ENCODE measurements around the gene MAN1A1. TPM values are rescaled to one million over a fixed set of nuclear protein-coding genes. Genes with fewer than 3 reads are reported as not detected.

Gene MAN1A1
- total and polyA plus RNA-seq, 2 experiments from 2014 or later: 2.0 to 8.7 TPM

DNA sequence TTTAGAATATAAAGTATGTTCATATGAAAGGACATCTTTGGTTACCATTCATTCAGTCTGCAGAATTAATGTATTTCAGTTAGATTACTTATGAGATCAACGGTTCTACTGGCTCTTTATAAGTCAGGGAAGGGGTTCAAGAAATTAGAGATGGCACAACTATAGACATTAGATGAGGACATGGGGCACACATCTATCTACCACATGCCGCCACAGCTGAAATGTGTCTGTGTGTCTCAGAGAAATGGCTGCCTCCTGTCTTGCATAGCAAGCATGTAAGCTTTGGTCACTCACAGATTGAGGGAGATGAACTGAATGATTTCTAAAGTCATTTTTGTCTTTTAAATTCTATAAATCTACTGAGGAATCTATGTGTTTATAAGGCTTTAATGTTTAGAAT, 142.2 kb downstream of the MAN1A1 start (continued):
- TF ChIP-seq, protein P1, sequence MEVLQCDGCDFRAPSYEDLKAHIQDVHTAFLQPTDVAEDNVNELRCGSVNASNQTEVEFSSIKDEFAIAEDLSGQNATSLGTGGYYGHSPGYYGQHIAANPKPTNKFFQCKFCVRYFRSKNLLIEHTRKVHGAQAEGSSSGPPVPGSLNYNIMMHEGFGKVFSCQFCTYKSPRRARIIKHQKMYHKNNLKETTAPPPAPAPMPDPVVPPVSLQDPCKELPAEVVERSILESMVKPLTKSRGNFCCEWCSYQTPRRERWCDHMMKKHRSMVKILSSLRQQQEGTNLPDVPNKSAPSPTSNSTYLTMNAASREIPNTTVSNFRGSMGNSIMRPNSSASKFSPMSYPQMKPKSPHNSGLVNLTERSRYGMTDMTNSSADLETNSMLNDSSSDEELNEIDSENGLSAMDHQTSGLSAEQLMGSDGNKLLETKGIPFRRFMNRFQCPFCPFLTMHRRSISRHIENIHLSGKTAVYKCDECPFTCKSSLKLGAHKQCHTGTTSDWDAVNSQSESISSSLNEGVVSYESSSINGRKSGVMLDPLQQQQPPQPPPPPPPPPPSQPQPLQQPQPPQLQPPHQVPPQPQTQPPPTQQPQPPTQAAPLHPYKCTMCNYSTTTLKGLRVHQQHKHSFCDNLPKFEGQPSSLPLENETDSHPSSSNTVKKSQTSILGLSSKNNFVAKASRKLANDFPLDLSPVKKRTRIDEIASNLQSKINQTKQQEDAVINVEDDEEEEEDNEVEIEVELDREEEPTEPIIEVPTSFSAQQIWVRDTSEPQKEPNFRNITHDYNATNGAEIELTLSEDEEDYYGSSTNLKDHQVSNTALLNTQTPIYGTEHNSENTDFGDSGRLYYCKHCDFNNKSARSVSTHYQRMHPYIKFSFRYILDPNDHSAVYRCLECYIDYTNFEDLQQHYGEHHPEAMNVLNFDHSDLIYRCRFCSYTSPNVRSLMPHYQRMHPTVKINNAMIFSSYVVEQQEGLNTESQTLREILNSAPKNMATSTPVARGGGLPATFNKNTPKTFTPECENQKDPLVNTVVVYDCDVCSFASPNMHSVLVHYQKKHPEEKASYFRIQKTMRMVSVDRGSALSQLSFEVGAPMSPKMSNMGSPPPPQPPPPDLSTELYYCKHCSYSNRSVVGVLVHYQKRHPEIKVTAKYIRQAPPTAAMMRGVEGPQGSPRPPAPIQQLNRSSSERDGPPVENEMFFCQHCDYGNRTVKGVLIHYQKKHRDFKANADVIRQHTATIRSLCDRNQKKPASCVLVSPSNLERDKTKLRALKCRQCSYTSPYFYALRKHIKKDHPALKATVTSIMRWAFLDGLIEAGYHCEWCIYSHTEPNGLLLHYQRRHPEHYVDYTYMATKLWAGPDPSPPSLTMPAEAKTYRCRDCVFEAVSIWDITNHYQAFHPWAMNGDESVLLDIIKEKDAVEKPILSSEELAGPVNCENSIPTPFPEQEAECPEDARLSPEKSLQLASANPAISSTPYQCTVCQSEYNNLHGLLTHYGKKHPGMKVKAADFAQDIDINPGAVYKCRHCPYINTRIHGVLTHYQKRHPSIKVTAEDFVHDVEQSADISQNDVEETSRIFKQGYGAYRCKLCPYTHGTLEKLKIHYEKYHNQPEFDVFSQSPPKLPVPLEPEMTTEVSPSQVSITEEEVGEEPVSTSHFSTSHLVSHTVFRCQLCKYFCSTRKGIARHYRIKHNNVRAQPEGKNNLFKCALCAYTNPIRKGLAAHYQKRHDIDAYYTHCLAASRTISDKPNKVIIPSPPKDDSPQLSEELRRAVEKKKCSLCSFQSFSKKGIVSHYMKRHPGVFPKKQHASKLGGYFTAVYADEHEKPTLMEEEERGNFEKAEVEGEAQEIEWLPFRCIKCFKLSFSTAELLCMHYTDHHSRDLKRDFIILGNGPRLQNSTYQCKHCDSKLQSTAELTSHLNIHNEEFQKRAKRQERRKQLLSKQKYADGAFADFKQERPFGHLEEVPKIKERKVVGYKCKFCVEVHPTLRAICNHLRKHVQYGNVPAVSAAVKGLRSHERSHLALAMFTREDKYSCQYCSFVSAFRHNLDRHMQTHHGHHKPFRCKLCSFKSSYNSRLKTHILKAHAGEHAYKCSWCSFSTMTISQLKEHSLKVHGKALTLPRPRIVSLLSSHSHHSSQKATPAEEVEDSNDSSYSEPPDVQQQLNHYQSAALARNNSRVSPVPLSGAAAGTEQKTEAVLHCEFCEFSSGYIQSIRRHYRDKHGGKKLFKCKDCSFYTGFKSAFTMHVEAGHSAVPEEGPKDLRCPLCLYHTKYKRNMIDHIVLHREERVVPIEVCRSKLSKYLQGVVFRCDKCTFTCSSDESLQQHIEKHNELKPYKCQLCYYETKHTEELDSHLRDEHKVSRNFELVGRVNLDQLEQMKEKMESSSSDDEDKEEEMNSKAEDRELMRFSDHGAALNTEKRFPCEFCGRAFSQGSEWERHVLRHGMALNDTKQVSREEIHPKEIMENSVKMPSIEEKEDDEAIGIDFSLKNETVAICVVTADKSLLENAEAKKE (CRISPR knock-in tag; IDR thresholded peaks at IDR 0.05): no peak
- no peak for TF ChIP-seq EZH2 (IDR thresholded peaks at IDR 0.05; ENCODE audit: low read depth, unreplicated experiment)
- TF ChIP-seq, protein P2, sequence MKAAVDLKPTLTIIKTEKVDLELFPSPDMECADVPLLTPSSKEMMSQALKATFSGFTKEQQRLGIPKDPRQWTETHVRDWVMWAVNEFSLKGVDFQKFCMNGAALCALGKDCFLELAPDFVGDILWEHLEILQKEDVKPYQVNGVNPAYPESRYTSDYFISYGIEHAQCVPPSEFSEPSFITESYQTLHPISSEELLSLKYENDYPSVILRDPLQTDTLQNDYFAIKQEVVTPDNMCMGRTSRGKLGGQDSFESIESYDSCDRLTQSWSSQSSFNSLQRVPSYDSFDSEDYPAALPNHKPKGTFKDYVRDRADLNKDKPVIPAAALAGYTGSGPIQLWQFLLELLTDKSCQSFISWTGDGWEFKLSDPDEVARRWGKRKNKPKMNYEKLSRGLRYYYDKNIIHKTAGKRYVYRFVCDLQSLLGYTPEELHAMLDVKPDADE (IDR thresholded peaks at IDR 0.05): no peak
- TF ChIP-seq EZH2phosphoT487 (IDR thresholded peaks at IDR 0.05; ENCODE audit: unreplicated experiment): no peak

DNA sequence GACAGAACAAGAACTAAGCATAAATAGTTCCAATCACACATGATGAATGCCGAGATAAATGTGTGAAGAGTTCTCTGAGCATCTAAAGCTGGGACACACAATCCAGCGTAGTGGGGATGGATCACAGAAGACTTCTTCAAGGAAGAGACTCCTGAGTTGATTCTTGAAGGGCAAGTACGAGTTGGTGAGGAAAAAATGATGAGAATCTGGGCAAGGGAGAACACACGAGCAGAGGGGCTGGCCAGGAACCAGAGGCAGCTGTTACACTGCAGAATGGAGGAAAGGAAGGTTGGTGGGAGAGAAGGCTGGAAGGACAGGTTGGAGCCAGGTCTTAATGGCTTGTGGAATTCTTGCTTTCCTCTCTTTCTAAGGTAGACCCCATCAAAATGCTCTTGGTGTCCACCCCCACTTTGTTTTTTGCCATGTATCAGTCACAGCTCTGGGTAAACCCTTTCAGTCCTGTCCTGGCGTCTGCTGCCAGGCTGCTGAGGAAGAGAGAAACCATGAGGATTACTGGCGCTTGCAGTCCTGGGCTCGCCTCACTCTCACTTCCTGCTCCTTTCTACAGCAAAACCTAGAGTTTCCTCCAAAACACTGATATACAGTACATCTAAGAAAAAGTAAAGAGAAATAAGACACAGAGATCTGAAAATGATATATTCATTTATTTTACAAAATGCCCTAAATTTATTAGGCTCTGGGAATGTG, 143.5 kb downstream of the MAN1A1 start:
- TF ChIP-seq, protein P2 (IDR thresholded peaks at IDR 0.05): no peak
- TF ChIP-seq EZH2 (IDR thresholded peaks at IDR 0.05; ENCODE audit: low read depth, unreplicated experiment) (no peak), CREB1 (CRISPR knock-in tag; IDR thresholded peaks at IDR 0.05; ENCODE audit: low read depth) (no peak), ZNF114 (CRISPR knock-in tag; IDR thresholded peaks at IDR 0.05) (no peak), EZH2phosphoT487 (IDR thresholded peaks at IDR 0.05; ENCODE audit: unreplicated experiment) (no peak), JUNB (IDR thresholded peaks at IDR 0.05; ENCODE audit: unreplicated experiment) (no peak), NANOG (IDR thresholded peaks at IDR 0.05; ENCODE audit: borderline replicate concordance) (no peak)
- DNase-seq (ENCODE audit: low spot score) (no peak), ATAC-seq (no peak)
- no peaks in the 10 kb centered on the region for H3K36me3 ChIP-seq (ENCODE audit: insufficient read depth)
- H3K4me2 ChIP-seq: no peak overlapping the region
- no peaks in the 10 kb centered on the region for H3K36me3 Mint-ChIP-seq (ENCODE audit: low read depth)
- H3K79me2 ChIP-seq (replicated peaks; ENCODE audit: insufficient read depth): no peaks in the 10 kb centered on the region
- no peaks in the 10 kb centered on the region for H3K27me3 ChIP-seq (ENCODE audit: insufficient read depth)
- no peaks in the 10 kb centered on the region for H3K27me3 Mint-ChIP-seq (ENCODE audit: insufficient read depth, low read depth, poor library complexity)
- no peak overlapping the region for H3K27ac Mint-ChIP-seq
- H3K4me3 Mint-ChIP-seq: no peak overlapping the region
- H2AFZ ChIP-seq: no peak overlapping the region
- H3K9me2 ChIP-seq (ENCODE audit: insufficient read depth): no peaks in the 10 kb centered on the region
- no peak overlapping the region for H3K27ac ChIP-seq (ENCODE audit: low read depth)
- H3K4me1 ChIP-seq (ENCODE audit: insufficient read depth): no peaks in the 10 kb centered on the region
- no peaks in the 10 kb centered on the region for H4K20me1 ChIP-seq (replicated peaks; ENCODE audit: insufficient read depth)
- H3K9me3 Mint-ChIP-seq: no peaks in the 10 kb centered on the region
- peaks cover 2% of the 10 kb centered on the region; the same call in 1 of the 3 replicates for H3K4me1 Mint-ChIP-seq
- H3F3A ChIP-seq (replicated peaks; ENCODE audit: low read depth): no peaks in the 10 kb centered on the region
- H3K4me3 ChIP-seq: no peak overlapping the region
